HCEC 1CT (cell line): ENCODE data around the gene CHD2.

ENCODE experiments used
- DNase-seq: peaks from one replicate; pipeline ENCODE4 v3.0.0-alpha.2; 2017

CHD2 gene

GRCh38 chr15:92885224-92886041 is 14.7 kb upstream of the CHD2 start:
- DNase-seq, result peak; percentile 30

DNA sequence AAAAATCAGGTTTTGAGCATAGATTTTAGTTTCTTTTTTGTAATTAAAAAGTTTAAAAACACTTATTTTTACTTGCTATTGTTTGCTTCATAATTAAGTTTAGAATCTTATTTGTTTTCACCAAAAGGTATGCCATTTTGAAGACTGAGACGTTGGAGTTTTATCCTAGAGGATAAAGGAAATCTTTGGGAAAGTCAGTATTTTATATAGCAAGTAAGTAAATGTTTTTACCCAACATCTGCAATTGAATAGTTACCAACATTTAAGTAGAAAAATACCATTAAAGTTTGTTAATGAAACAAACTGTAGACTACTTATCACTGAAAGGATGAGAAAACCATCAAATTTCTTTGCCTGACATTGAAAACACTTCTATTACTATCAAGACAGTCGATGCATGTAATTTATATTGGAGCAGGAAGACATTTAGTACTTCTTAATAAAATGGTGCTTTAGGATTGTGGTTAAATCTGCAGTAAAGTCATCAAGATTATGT is 14.0 kb upstream of the CHD2 start:
- DNase-seq, result no peak

DNA sequence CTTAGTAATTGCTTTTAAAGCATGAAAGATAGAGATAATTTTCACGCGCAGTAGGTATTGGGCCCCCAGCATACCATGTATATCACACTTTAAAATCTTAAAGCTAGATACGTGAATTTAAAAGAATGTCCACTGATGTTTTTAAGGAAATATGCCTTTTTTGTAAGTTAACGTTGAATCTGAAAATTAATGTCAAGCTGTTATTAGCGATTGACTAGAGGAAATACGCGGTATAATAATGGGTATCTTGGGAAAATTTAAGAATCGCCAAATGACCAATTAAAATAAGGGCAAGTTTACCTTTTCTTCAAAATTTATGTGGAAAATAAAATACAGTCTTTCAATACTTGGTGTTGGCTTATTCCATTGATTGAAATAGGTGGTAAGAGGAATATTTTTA is 13.3 kb upstream of the CHD2 start:
- DNase-seq, result no peak

- DNase-seq, result no peak
These were observed 12.3 kb upstream of the CHD2 start for GRCh38 chr15:92887869-92888268.

GRCh38 chr15:92889390-92890107 is 10.6 kb upstream of the CHD2 start:
- DNase-seq, result peak; percentile 0

- DNase-seq, result peak; percentile 0
These were observed 8.5 kb upstream of the CHD2 start for GRCh38 chr15:92891533-92892200.

DNA sequence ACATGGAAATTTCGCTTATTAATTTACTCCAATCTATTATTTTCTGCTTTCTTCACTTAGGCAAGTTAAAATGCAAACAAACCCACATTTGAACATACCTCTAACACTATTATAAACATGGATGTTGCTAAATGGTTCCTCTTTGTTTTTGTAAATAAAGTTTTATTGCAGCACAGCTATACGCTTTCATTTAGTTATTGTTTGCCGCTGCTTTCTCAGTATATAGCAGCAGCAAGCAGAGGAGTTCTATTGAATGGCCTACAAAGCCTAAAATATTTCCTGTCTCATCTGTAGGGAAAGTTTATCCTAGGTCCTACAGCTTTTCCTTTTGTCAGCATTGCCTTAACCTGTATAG is 7.9 kb upstream of the CHD2 start:
- no peak for DNase-seq

GRCh38 chr15:92893200-92893599 is 6.9 kb upstream of the CHD2 start:
- no peak for DNase-seq

- DNase-seq, result no peak
These were observed 3.6 kb upstream of the CHD2 start for GRCh38 chr15:92896561-92896960.

DNA sequence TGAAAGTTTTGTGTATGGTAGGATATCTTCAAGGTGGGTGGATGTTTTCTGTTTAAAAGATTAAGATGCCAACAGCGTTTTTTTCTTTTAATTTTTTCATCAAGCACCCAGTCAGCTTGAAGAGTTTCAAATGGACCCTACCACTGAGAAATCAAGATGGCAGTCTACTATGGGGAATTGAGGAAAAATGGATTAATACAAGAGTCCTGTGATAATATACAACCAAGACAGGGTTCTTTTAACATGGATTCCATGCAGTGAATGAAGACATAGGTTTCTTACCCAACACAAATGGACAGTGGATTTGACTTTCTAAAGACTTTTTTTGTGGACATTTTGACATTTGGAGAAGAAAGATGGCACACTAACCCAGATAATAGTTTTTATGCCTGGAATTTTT is 2.5 kb upstream of the CHD2 start:
- DNase-seq, result no peak

- DNase-seq, result no peak
These were observed 1.0 kb upstream of the CHD2 start for GRCh38 chr15:92898988-92899582.

GRCh38 chr15:92899601-92899947 is 550 bp upstream of the CHD2 start:
- DNase-seq, result no peak

GRCh38 chr15:92900731-92901071 is 577 bp downstream of the CHD2 start:
- DNase-seq, result no peak

GRCh38 chr15:92901072-92901761 is 1.1 kb downstream of the CHD2 start:
- DNase-seq, result no peak

- no peak for DNase-seq
These were observed 1.9 kb downstream of the CHD2 start for GRCh38 chr15:92901995-92902394.

DNA sequence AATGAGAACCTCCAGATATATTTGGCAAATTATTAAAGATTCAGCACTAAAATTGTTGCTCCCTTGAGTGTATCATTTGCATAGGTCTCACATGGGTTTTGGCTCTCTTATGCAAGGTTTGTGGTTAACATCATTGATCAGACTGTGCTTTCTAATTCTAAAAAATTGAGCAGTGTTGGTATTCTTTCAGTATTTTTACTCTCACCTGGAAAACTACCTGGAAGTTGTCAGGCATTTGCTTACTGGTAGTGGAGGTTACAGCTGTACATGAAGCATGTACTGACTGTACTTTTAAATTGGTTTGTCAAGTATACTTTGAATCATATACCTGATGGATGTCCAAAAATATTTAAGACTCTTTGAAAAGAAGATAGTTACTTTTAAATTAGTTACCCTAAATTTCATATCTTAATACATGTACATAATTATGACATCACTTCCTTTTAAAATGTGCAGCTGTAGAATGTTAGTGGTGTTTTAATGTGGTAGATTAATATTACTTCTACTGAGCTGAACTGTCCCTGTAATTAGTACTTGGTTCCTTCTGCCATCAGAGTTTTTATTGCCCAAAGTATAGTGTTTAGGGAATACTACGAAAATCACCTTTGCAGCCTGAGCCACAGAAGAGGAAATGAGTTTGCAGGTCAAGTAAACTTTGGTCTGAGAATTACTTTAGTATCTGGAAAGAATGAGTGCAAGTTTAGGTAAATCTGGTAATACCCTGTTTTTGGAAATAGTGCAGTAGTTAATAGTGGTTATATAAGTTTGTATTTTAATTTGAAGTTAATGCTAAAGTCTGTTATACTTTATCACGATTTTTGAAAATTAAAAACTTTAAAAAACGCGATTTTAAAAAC is 2.8 kb downstream of the CHD2 start:
- peak; percentile 31 for DNase-seq

GRCh38 chr15:92903631-92903965 is 3.5 kb downstream of the CHD2 start:
- DNase-seq, result no peak

DNA sequence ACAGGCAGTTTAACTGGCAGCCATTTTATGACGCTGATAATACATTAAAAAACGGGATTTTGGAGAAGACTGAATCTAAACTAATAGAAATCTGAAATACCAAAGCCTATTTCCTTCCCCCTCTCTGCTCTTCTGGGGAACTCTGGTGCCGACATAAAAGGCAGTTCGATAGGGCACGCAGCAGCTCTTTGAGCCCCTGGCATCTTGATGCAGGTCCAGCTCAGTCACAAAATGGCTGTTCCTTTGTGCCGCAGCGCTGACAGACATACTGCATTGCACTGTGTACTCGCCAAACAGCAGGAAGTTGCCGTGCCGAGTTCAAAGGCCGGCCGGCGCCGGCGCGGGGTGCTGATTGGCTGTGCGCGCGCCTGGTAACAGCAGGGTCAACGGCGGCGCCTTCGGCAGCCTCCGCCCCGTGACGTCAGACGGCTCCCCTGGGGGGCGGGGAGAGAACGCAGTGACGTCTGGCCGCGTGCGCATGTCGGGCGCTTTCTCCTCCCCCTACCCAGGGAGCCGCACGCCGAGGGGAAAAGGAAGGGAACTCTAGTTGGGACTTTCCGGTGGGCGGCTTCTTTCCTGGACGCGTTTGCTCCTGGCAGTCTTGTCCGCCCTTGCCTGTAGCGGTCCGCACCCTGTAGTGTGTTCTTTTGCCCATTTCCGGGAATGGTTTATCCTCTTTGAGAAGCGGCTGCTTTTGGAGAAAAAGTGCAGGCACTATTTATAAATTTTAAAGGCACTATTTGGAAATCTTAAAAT is 4.0 kb downstream of the CHD2 start:
- peak; percentile 98 for DNase-seq

DNA sequence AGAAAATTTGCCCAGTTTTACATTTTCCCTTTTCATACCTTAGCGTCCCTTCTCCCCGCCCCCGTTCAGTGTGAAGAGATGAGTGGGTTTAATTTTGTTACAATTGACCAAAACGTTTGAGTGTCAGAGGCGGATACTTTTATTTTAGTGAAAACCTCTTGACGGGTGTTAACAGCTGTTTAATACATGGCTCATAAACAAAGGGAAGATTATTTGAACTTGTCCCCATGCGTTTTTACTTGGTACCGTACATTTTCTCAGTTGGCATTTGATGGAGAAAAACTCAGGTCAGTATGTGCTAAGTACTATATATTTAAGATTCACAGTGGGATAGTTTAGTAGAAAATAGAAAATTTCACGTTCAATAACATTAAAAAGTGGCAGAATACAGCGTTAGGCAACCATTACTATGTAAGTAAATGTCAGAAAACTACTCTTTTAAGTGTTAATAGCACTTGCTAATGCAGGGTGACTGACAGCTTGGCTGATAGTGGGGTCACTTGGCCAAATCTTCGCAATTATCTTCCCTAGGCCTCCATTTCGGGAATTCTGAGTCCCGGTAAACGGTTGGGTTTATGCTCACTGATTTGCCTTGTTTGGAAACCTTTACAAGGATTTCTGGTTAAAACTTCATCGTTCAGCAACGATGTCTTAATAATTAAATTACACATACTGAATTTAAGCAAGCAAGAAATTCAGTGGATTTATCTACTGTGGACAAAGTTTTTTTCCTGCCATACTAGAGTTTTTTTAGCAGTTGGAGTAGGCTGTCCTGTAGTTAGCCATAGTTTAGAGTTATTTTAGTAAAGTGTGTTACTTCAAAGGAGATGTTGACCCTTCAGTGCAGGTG is 4.8 kb downstream of the CHD2 start:
- peak; percentile 34 for DNase-seq

DNA sequence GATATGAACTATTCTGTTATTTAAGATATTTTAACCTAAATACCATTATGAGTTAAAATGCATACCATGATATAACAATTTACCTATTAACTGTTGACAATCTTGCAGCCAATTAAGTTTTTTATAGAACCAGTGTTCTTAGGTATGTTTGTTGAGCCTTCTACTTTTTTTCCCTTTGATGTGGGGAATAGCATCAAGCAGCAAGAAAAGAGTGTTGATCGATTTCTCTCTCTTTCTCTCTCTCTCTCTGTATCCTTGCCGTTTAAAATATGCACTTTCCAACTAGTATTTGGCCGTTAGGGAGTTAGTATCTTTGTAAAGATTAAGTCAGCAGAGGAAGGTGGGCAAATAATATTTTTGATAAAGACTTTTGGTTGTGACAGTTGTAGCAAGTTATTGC is 5.9 kb downstream of the CHD2 start:
- no peak for DNase-seq
